GM19193 (cell line): ENCODE data around the gene IGF2.

Experiments used
- POLR2A ChIP-seq: IDR thresholded peaks from 4 replicates; pipeline ENCODE4 v1.6.1; 2011; ENCODE audit not compliant: insufficient read depth, insufficient read length; ENCODE audit errors: extremely low read depth

Gene IGF2

DNA sequence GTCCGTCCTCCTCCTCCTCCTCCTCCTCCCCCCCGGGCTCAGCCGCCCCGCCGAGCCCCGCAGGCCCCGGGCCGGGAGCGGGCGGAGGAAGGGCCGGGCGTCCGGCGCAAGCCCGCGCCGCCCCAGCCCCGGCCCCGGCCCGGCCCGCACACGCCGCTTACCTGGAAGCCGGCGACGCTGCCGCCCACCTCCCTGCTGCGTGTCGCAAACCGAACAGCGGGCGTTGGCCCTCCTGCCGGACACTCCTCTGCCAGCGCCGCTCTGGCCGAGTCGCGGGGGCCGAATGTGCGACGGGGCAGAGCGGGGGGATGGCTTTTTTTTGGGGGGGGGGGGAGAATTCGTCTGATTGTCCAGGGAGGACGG is 1.1 kb downstream of the IGF2 start:
- TF ChIP-seq POLR2A, result no peak

DNA sequence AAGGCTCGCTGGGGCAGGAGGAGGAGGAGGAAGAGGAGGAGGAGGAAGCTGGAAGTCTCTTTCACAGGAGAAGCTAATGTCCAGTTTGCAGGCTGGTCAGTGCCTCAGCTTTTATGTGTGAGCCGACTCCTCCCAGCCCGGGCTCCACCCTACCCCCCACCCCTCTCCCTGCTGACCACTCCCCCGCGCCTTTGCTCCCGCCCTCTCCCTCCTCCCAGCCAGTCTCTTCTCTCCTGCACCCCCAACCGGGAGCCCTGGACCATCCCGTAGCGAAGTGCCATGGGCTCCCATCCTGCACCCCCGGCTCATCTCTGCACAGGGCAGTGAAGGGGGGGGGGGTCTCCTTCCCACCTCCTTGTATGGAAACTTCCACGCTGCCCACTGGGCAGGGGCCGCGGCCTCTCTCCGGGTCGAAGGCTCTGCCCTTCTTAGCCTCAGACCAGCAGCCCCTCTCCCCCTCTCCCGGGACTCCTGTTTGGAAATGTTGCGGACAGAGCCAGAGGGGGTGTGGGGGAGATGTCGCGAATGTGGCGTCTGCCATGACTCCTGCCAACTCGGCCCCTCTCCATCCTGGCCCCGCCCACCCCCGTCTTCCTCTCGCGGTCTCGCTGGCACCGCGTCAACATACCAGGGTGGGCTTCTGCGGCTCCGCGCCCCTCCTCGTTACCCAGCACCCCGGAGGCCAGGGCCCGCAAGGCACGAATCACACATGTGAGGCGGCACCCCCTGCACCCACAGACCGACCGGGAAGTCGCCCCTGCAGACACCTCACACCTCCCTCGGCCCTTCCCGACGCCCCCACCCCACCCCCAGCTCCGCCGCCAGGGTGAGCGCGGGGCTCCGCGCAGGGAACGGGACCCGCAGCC is 1.8 kb downstream of the IGF2 start:
- TF ChIP-seq POLR2A, result no peak

DNA sequence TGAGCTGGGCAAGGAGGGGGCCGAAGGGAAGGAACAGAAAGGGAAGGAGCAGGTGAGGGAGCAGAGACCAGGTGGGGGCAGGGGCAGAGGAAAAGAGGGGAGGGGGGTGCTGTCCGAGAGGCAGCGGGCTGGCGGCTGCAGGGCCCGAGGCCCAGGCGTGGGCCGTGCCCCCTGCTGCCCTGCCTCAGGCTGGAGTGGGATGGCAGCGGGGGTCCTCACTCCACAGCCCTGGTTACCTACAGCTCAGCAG is 2.3 kb downstream of the IGF2 start:
- no peak for TF ChIP-seq POLR2A

DNA sequence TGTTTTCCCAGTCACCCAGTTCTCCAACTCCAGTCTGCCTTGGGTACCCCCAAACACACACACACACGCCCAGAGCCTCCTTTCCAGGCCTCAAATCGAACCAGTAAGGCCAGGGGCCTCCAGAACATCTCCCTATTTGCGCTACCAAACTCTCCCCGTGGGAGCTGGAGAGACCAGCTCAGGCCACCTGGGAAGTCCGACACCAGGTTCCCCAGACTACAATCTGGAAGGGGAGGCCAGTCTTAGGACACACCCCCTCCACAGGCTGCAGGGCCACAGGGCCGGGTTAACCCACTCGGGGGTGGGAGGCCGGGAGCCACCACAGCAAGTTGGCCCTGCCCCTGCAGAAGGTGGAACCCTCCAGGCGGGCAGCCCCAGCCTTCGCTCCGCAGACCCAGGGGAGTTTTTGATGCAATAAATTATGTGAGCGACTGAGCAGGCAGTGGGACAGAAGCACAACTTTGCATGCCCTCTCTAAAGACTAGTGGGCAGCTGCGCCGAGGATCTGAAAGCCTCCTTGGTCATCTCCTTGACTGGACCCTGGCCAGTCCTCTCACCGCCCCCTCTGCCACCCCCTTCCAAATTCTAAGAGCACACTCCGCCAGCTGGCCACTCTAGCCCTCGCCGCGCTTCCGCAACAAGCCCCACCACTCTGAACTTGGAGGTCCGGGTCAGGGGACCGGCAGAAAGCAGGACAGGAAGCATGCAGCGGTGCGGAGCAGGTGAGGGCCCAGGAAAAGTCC is 2.8 kb downstream of the IGF2 start:
- no peak for TF ChIP-seq POLR2A

DNA sequence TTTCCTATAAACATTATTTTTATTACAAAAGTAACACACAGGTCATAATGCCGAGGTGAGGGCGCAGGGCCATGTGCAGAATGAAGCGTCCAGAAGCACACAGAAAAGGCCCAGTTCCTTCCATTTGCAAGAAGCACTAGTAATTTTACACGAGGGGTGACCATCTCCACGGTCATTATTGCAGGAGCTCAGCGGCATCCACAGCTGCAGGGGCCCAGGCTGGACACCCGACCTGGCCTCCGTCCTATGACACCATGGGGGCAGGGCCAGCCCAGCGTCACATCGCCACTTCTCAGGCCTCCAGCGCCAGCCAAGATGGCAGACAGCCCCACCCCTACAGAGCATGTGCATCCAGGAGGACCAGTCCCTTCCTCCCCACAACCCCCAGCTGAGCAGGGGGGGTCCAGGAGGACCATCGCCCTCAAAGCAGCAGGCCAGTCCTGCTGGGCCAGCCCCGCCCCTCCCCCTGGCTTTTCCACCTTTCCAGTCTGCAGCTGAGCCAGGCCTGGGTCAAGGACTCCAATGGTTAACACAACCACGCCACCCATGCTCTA is 3.5 kb downstream of the IGF2 start:
- TF ChIP-seq POLR2A, result no peak

DNA sequence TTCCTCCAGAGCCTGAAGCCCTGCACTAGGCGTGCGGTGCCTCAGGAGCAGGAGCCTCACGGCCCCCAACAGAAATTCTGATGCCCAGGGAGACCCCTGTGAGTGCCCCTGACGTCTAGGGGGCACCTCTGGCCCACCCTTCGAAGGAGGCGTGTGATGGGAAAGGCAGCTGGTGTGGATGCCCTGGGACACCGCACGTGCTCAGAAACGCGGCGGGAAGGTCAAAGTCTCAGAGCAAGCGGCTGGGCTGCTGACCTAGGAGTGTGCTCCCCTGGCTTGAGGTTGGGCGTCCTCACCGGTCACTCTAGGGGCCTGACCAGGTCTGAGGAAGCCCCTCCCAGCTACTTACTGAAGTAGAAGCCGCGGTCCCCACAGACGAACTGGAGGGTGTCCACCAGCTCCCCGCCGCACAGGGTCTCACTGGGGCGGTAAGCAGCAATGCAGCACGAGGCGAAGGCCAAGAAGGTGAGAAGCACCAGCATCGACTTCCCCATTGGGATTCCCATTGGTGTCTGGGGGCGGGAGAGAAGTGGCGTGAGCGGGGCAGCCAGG is 4.1 kb downstream of the IGF2 start:
- no peak for TF ChIP-seq POLR2A

DNA sequence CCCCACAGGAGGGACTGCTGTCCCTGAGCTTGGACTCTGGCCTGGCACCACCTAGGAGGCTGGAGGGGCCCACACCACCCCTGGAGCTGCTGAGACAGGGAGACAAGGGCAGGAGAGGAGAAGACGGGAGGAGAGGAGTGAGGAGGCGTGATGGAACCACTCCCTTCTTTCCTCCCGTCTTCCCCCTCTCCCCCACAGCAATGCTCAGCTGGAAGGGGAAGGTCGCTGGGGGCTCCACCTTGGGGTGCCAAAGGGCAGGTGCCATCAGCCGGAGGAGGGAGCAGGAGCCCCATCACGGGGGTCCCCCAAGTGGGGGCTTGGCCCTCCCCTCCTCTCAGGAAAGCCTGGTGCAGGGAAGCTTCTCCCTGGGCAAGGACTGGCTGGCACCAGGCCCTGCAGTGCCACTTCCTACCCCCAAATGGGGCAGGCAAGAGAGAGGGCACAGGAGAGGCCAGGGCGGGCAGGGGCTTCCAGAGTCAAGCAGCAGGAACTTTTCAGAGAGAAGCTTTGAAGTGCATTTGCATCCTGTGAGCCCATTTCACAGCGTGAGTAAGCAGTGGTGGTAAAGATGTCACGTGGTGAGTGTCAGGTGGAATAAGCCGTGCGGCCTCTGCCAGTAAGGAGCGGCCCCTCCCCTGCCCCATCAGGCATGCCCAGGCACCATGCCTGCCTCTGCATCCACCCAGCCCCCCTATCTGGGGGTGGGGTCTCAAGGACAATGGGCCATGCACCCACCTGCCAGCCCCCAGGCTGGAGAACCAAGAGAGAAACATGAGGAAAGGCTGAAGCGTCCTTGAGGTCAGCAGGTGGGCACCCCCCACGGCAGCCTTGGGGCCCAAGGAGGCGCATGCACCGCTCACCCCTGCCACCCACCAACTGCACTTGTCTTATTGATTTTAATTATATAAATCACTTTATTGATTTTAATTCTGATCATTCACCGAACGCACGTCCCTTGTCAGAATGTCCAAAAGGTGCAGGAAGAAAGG is 4.9 kb downstream of the IGF2 start:
- no peak for TF ChIP-seq POLR2A

DNA sequence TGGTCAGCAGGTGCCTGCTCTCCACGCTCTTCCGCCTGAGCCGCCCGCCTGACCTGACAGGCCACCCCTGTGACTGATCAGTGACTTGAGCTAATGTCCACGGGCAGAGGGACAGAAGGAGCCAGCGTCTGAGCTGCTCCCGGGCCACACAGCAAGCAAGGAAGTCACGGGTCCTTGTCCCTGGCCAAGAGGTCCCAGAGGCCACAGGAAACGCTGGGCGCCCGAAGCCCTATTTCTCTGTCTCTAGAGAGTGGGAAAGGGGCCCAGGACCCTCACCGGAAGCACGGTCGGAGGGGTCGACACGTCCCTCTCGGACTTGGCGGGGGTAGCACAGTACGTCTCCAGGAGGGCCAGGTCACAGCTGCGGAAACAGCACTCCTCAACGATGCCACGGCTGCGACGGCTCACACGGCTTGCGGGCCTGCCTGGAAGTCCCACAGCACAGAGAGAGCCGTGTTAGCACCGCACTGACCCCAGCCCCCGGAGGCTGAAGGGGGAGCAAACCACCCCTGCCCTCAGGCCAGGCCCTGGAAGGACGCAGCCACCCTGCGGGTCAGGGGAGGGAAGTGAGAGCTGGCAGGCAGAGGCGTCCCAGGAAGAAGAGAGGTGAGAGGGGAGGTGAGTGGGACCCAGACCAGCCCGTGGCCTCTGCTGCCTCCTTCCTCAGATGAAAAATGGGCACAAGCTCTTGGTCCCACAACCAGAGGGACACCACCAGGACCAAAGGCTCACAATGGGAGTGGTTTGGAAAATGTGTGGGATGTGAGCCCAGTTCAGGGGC is 5.8 kb downstream of the IGF2 start:
- TF ChIP-seq POLR2A, result no peak

DNA sequence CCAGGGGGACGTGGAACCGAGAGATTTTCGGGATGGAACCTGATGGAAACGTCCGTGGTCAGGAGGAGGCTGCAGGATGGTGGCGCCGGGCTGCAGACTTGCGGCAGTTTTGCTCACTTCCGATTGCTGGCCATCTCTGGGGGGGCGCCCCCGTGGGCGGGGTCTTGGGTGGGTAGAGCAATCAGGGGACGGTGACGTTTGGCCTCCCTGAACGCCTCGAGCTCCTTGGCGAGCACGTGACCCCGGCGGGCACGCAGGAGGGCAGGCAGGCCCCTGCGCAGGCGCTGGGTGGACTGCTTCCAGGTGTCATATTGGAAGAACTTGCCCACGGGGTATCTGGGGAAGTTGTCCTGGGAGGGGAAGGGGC is 6.3 kb downstream of the IGF2 start:
- no peak for TF ChIP-seq POLR2A

DNA sequence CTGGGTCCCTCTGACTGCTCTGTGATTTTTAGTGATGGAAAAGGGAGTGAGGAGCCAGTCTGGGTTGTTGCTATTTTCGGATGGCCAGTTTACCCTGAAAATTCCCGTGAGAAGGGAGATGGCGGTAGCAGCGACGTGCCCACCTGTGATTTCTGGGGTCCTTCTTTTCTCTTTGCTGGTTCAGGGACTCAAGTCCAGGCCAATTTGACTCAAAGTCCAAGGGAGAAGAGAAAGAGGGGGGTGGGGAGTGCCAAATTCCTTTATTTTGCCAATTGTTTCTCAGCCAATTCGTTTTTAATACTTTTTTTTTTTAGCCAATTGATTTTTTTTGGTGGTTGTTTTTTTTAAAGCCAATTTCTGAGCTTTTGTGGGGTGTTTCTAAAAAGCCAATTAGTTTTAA is 6.9 kb downstream of the IGF2 start:
- TF ChIP-seq POLR2A, result no peak

DNA sequence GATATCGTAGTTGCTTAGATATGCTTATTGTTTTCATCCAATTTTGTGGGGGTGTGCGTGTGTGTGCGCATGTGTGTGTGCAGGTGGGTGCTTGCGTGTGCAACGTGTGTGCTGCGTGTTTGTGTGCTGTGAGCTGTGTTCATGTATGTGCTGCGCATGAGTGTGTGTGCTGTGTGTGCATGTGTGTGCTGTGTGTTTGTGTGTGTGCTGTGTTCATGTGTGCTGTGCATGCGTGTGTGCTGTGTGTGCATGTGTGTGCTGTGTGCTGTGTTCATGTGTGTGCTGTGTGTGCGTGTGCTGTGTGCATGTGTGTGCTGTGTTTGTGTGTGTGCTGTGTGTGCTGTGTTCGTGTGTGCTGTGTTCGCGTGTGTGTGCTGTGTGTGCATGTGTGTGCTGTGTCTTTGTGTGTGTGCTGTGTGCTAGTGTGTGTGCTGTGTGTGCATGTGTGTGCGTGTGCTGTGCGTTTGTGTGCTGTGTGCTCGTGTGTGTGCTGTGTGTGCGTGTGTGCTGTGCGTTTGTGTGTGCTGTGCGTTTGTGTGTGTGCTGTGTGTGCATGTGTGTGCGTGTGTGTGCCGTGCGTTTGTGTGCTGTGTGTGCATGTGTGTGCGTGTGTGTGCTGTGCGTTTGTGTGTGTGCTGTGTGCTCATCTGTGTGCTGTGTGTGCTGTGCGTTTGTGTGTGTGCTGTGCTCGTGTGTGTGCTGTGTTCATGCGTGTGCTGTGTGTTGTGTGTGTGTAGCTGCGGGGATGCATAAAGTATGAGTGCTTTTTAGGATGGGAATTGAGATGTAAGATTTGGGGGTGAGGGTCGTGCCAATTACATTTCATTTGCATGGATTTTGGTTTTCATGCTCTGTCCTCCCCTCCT is 7.6 kb downstream of the IGF2 start:
- TF ChIP-seq POLR2A, result no peak

DNA sequence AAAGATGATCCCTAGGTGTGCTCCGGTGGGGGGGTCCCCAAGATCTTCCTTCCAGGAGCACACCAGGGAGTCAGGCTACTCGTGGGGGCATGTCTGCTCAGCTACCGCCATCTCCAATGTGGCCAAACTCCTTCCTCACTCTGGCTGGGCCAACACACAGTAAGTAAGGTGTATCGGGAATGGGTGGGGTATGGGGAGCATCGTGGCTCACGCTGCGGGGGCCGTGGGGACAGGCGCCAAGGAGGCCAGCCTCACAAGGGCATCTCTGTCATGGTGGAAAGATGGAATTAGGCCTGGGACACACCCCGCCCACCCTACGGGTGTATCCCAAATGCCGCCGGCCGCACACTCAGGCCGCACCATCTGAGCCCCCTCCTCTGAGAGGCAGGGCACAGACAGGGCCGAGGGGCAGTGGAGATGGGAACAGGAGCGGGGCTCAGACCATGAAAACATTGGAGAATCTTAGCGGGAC is 8.3 kb downstream of the IGF2 start:
- no peak for TF ChIP-seq POLR2A
